T-cell (primary cell): ENCODE data around the gene GRM8. TPM values are rescaled to one million over a fixed set of nuclear protein-coding genes. Genes with fewer than 3 reads are reported as not detected.

Experiments
- ATAC-seq, 4 experiments: fragments of 200-7000 bp in 3 of 4; fragments of 150-1000 bp in 1 of 4; cut with Tn5 transposase; replicated peaks in 1 of 4; 1 replicate in 3 of 4; 2 replicates in 1 of 4; pipeline ENCODE4 v1.10.0; 2021; ENCODE audit warnings: moderate library complexity in 3 of 4, mild to moderate bottlenecking in 2 of 4, moderate number of reproducible peaks in 1 of 4
- CTCF ChIA-PET, 2 donors: fragments of 300-600 bp; sonication (Branson Sonifier 250); formaldehyde crosslinking; loops; one replicate each; lab custom pipeline; 2022; ENCODE audit warnings: antibody characterized with exemption in 2 of 2; lab: Charles Lee
- POLR2A ChIA-PET, 2 donors: fragments of 300-600 bp; sonication (Branson Sonifier 250); formaldehyde crosslinking; loops; one replicate each; lab custom pipeline; 2022; ENCODE audit warnings: antibody characterized with exemption in 2 of 2; lab: Charles Lee
- DNase-seq, 35 experiments: peaks; one replicate each; pipeline versions ENCODE4 v3.0.0 to v3.0.0-alpha.2; 2013 to 2023
- H3K27ac ChIP-seq: one replicate; pipeline ENCODE4 v1.5.1; 2013; ENCODE audit warnings: low read length
- H3K27me3 ChIP-seq, 2 experiments: replicated peaks in 1 of 2; 1 replicate in 1 of 2; 2 replicates in 1 of 2; pipeline versions ENCODE4 v1.6.1 to v1.7.0; 2013; ENCODE audit warnings: low read length in 1 of 2, mixed read lengths in 1 of 2; ENCODE audit not compliant: control insufficient read depth in 2 of 2, insufficient read depth in 2 of 2; ENCODE audit errors: extremely low read depth in 1 of 2
- H3K36me3 ChIP-seq, 2 donors: 1 replicate in 1 of 2; 2 replicates in 1 of 2; pipeline versions ENCODE4 v1.6.1 to v1.7.0; 2013; ENCODE audit warnings: low read length in 1 of 2; ENCODE audit not compliant: control insufficient read depth in 2 of 2, insufficient read depth in 1 of 2; ENCODE audit errors: extremely low read depth in 1 of 2
- H3K4me1 ChIP-seq, 2 experiments: 1 replicate in 1 of 2; 2 replicates in 1 of 2; pipeline versions ENCODE4 v1.6.1 to v1.7.0; 2013; ENCODE audit warnings: low read length in 2 of 2, mixed read lengths in 1 of 2; ENCODE audit not compliant: insufficient read depth in 2 of 2, control insufficient read depth in 1 of 2; ENCODE audit errors: extremely low read depth in 1 of 2
- H3K4me3 ChIP-seq, 2 donors: 1 replicate in 1 of 2; 2 replicates in 1 of 2; pipeline versions ENCODE4 v1.5.1 to v1.7.0; 2013; ENCODE audit warnings: mild to moderate bottlenecking in 2 of 2, low read length in 1 of 2, moderate library complexity in 1 of 2; ENCODE audit not compliant: control insufficient read depth in 1 of 2; ENCODE audit errors: extremely low read depth in 1 of 2
- H3K9me3 ChIP-seq: 2 replicates; pipeline ENCODE4 v1.7.0; 2013
- H3K27ac Mint-ChIP-seq, 2 donors: one replicate each; pipeline ENCODE4 v1.8.0; 2020 to 2021; ENCODE audit warnings: mild to moderate bottlenecking in 2 of 2, mixed read lengths in 2 of 2
- H3K27me3 Mint-ChIP-seq, 2 donors: one replicate each; pipeline ENCODE4 v1.8.0; 2021 to 2022; ENCODE audit warnings: mixed read lengths in 2 of 2
- H3K36me3 Mint-ChIP-seq: one replicate; pipeline ENCODE4 v1.8.0; 2021; ENCODE audit warnings: mixed read lengths
- H3K4me1 Mint-ChIP-seq, 3 donors: one replicate each; pipeline ENCODE4 v1.8.0; 2020 to 2022; ENCODE audit warnings: mixed read lengths in 3 of 3, mild to moderate bottlenecking in 1 of 3
- H3K4me3 Mint-ChIP-seq, 3 donors: one replicate each; pipeline ENCODE4 v1.8.0; 2020 to 2022; ENCODE audit warnings: mild to moderate bottlenecking in 3 of 3, mixed read lengths in 3 of 3, moderate library complexity in 3 of 3
- H3K9me3 Mint-ChIP-seq, 3 donors: one replicate each; pipeline ENCODE4 v1.8.0; 2020 to 2022; ENCODE audit warnings: mixed read lengths in 3 of 3
- WGBS: methylation state at CpG from one replicate; pipeline ENCODE4 v1.1.5; 2013; ENCODE audit warnings: missing lambda C conversion rate; ENCODE audit not compliant: insufficient coverage; 5-methylcytosine and 5-hydroxymethylcytosine counted together
- total RNA-seq, 35 experiments: library from RNA in 6 of 35; stranded (reverse) in 6 of 35; fragments of 120-200 nt in 1 of 35; gene quantifications; one replicate each; pipeline versions ENCODE4 v1.2.1 to v1.2.4 and lab custom pipeline; 2013 to 2026

GRM8 gene
- total RNA-seq, 5 donors from 2014 or later (not counting 1 experiment from before 2014, with no cell fraction given), result not detected

GRCh38 chr7:127245607-127246006 lies 7.1 kb downstream of the GRM8 start:
- Mint-ChIP-seq H3K4me3 (no peak overlapping the region), H3K27me3 (peaks cover 51 to 62% of the 10 kb centered on the region in 2 donors), H3K27ac (no peak overlapping the region), H3K9me3 (no peaks in the 10 kb centered on the region), H3K4me1 (peaks cover 3 to 5% (median 3%) of the 10 kb centered on the region in 3 donors), H3K36me3 (no peaks in the 10 kb centered on the region)
- DNase-seq, result no peak
- no peaks in the 10 kb centered on the region for H3K36me3 ChIP-seq
- no peaks in the 10 kb centered on the region for H3K9me3 ChIP-seq
- no peak overlapping the region for H3K4me3 ChIP-seq
- H3K27me3 ChIP-seq, result peaks cover 23 to 33% of the 10 kb centered on the region in 2 experiments
- WGBS, result no CpG with 5 or more reads among the region's 1 CpG
- ATAC-seq, result no peak
- no peaks in the 10 kb centered on the region for H3K4me1 ChIP-seq
- ChIA-PET CTCF (interaction anchor here (0.9 to 1.6 kb wide), 4 partner anchors 8 to 9 kb away, joined by 3 to 5 read pairs (median 3); no protein-coding TSS in a partner anchor), POLR2A (no interaction called here)
- H3K27ac ChIP-seq, result no peak overlapping the region

DNA sequence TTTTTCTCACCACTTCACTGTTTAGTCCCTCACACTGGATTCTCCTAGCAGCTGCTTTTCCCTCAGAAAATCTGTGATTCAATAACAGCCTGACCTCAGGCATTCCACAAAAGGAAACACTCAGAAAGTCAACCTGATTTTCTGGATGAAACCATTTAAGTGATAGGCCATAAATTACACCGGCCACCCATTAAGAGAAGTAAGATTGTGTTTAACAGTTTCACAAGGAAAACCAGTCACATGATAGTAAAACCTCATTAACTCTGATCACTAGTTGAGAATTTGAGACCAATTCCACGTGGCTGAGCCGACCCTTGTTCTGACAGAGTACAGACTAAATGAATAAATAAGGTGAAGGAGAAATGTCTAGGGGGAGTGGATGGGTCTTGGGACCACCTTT lies 7.7 kb downstream of the GRM8 start:
- H3K4me1 ChIP-seq, result no peaks in the 10 kb centered on the region
- no peak for DNase-seq
- POLR2A ChIA-PET, result no interaction called here
- Mint-ChIP-seq H3K4me1 (no peaks in the 10 kb centered on the region), H3K27me3 (peaks cover 49 to 62% of the 10 kb centered on the region in 2 donors), H3K27ac (no peak overlapping the region), H3K9me3 (no peaks in the 10 kb centered on the region), H3K4me3 (no peak overlapping the region), H3K36me3 (no peaks in the 10 kb centered on the region)
- no peak overlapping the region for H3K27ac ChIP-seq
- ATAC-seq, result no peak
- peaks cover 22 to 31% of the 10 kb centered on the region in 2 experiments for H3K27me3 ChIP-seq
- CTCF ChIA-PET, result interaction anchor here in 1 of 2 donors (1.2 to 1.6 kb wide), 2 partner anchors 8 to 10 kb away, joined by 3 read pairs; no protein-coding TSS in a partner anchor
- no peaks in the 10 kb centered on the region for H3K9me3 ChIP-seq
- H3K36me3 ChIP-seq, result no peaks in the 10 kb centered on the region
- WGBS, result no CpG with 5 or more reads among the region's 3 CpGs
- H3K4me3 ChIP-seq, result no peak overlapping the region

DNA sequence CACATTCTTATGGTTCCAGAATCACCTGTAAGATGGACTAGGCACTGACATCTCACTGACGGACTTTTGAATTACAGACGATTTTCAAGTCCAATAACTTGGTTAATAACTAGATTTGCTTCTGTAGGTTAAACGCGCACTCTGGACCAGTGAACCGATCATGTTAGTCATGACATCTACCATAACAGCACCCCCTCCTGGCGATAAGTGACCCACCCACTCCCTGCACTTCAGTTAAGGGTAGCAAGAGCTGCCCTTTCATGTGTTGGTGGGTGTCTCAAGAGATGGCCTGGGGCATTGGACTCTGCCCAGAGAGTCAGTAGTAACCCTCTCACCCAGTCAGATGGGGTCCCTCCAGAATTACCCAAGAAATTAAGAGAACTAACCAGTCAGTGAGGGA lies 12.9 kb downstream of the GRM8 start:
- no peak overlapping the region for H3K27ac Mint-ChIP-seq
- Histone ChIP-seq H3K4me1 (no peaks in the 10 kb centered on the region), H3K4me3 (no peak overlapping the region), H3K27ac (no peak overlapping the region), H3K27me3 (peaks cover 2 to 10% of the 10 kb centered on the region in 2 experiments), H3K9me3 (no peaks in the 10 kb centered on the region), H3K36me3 (no peaks in the 10 kb centered on the region)
- CTCF ChIA-PET, result interaction anchor here in 1 of 2 donors (0.5 kb wide), 1 partner anchor 14 kb away, joined by 3 read pairs; no protein-coding TSS in a partner anchor
- no peaks in the 10 kb centered on the region for H3K4me1 Mint-ChIP-seq
- POLR2A ChIA-PET, result no interaction called here
- no peak for ATAC-seq
- H3K27me3 Mint-ChIP-seq, result peaks cover 33 to 45% of the 10 kb centered on the region in 2 donors
- WGBS, result 90% methylated on average over 2 of the region's 6 CpGs
- H3K36me3 Mint-ChIP-seq, result no peaks in the 10 kb centered on the region
- H3K9me3 Mint-ChIP-seq, result no peaks in the 10 kb centered on the region
- no peak for DNase-seq
- no peak overlapping the region for H3K4me3 Mint-ChIP-seq

DNA sequence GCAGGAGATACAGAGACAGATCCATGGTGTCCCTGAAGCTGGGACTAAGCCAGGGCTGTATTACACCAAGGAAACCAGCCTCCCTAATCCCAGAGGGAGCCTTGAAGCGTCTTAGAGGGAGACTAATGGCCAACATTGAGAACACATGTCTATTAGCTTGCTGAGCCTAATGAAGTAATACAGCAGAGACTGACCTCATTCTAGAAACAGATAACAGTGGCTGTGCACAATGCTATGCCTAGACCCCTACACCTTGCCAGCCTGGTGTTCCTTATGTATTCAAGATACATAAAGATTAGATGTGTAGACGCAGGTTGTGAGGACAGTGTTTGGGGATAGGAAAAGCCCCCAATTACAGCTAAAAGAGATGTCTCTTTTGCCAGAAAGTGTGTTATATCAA lies 19.1 kb downstream of the GRM8 start:
- Histone ChIP-seq H3K9me3 (no peaks in the 10 kb centered on the region), H3K4me3 (no peak overlapping the region), H3K27ac (no peak overlapping the region), H3K27me3 (peaks cover 0 to 2% of the 10 kb centered on the region in 2 experiments), H3K4me1 (no peaks in the 10 kb centered on the region), H3K36me3 (no peaks in the 10 kb centered on the region)
- H3K4me3 Mint-ChIP-seq, result no peak overlapping the region
- ATAC-seq (no peak), DNase-seq (no peak)
- no peaks in the 10 kb centered on the region for H3K9me3 Mint-ChIP-seq
- H3K27me3 Mint-ChIP-seq, result peaks cover 22% of the 10 kb centered on the region in 2 donors
- ChIA-PET CTCF (no interaction called here), POLR2A (no interaction called here)
- WGBS, result no CpG with 5 or more reads among the region's 2 CpGs
- H3K36me3 Mint-ChIP-seq, result no peaks in the 10 kb centered on the region
- no peaks in the 10 kb centered on the region for H3K4me1 Mint-ChIP-seq
- H3K27ac Mint-ChIP-seq, result no peak overlapping the region

DNA sequence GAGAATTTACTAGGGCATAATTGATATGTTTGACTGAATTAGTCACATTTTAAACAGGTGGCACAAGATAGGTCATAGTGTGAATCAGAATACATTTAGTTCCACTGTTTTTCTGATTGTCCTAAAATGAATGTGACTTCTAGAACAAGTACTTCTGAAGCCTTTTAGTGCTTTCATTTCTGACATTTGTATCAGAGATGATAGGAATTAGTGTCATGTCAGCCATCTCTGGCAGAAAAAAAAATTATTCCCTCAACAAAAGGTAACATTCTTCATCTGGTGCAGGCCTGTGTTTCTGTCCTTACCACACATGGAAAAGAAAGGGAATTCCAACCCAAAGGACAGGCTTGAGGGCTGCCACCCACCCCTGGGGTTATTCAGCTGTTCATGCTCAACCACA lies 21.3 kb downstream of the GRM8 start:
- no peak overlapping the region for H3K27ac Mint-ChIP-seq
- no peak overlapping the region for H3K4me3 ChIP-seq

DNA sequence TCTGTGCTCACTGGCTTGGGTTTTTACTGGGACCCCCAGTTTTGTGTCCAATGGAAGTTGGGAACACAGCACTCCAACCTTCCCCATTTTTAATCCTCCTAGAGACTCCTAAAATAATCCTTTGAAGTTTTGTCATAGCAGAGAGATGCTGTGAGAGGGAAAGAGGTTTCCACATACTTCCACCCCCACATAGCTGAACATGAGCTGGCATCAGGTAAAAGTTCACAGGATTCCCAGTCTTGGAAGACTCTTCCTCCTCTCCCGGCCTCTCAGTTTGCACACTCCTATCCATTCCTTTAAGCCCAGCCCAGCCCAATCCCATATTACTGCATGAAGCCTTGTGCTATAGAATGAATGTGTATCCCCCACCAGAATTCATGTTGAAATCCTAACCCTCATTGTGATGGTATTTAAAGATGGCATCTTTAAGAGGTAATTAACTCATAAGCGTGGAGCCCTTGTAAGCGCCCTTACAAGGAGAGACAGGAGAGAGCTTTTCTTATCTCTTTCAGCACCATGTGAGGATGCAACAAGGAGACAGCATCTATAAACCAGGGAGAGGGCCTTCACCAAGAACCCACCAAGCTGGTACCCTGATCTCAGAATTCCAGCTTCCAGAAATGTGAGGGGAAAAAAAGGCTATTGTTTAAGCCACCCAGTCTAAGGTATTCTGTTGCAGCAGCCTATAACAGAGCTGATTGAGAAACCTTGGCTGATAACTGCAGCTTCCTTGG lies 22.4 kb downstream of the GRM8 start:
- H3K36me3 ChIP-seq, result no peaks in the 10 kb centered on the region
- no peaks in the 10 kb centered on the region for H3K9me3 Mint-ChIP-seq
- H3K4me1 Mint-ChIP-seq, result no peaks in the 10 kb centered on the region
- H3K4me3 Mint-ChIP-seq, result no peak overlapping the region
- peaks cover 2 to 3% of the 10 kb centered on the region in 2 experiments for H3K27me3 ChIP-seq
- H3K9me3 ChIP-seq, result no peaks in the 10 kb centered on the region
- H3K36me3 Mint-ChIP-seq, result no peaks in the 10 kb centered on the region
- H3K4me3 ChIP-seq, result no peak overlapping the region
- no peaks in the 10 kb centered on the region for H3K4me1 ChIP-seq
- DNase-seq, result no peak
- CTCF ChIA-PET, result no interaction called here
- no peak for ATAC-seq
- POLR2A ChIA-PET, result no interaction called here
- WGBS, result no CpG with 5 or more reads among the region's 3 CpGs
- H3K27me3 Mint-ChIP-seq, result peaks cover 37 to 40% of the 10 kb centered on the region in 2 donors
- no peak overlapping the region for H3K27ac ChIP-seq
- H3K27ac Mint-ChIP-seq, result no peak overlapping the region

More for the DNA sequence above, 21.3 kb downstream of the GRM8 start:
- peaks cover 2 to 3% of the 10 kb centered on the region in 2 experiments for H3K27me3 ChIP-seq
- H3K36me3 Mint-ChIP-seq, result no peaks in the 10 kb centered on the region
- ChIA-PET POLR2A (no interaction called here), CTCF (interaction anchor here in 1 of 2 donors (0.7 kb wide), 1 partner anchor 163 kb away, joined by 3 read pairs; no protein-coding TSS in a partner anchor)
- no peaks in the 10 kb centered on the region for H3K4me1 ChIP-seq
- no peaks in the 10 kb centered on the region for H3K36me3 ChIP-seq
- no peaks in the 10 kb centered on the region for H3K4me1 Mint-ChIP-seq
- no peaks in the 10 kb centered on the region for H3K9me3 Mint-ChIP-seq
- H3K27ac ChIP-seq, result no peak overlapping the region
- ATAC-seq (no peak), DNase-seq (no peak)
- no peaks in the 10 kb centered on the region for H3K9me3 ChIP-seq
- peaks cover 31 to 37% of the 10 kb centered on the region in 2 donors for H3K27me3 Mint-ChIP-seq
- no peak overlapping the region for H3K4me3 Mint-ChIP-seq
